Testis (tissue), 2 donors: ENCODE results near the gene EXOC6.

Experiments used
- POLR2A ChIP-seq: fragments of 450-650 bp; IDR thresholded peaks from one replicate; pipeline ENCODE4 v1.6.1; 2017; ENCODE audit warnings: antibody characterized with exemption, mild to moderate bottlenecking, moderate library complexity
- TF ChIP-seq, protein P1 (sequence below), 3 experiments: fragments of 450-650 bp in 2 of 3; fragments of 200-600 bp in 1 of 3; sonication (generic) in 1 of 3; IDR thresholded peaks; one replicate each; pipeline ENCODE4 v1.5.1; 2016 to 2019; ENCODE audit warnings: antibody characterized with exemption in 3 of 3, mild to moderate bottlenecking in 2 of 3, moderate library complexity in 1 of 3

DNA sequence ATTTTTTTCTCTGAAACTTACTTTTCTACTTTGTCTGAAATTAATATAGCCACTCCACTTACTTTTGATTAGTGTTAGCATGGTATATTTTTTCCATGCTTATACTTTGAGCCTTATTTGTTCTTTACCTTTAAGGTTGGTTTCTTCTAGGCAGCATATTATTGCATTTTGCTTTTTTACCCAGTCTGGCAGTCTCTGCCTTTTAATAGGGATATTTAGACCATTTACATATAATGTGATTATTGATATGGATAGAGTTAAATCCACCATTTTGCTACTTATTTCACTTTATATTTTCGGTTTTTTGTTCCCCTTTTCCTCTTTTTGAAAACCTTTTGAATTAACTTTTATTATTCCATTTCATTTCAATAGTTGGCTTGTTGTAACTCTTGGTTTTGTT lies 255.6 kb downstream of the EXOC6 start:
- TF ChIP-seq POLR2A = no peak
- TF ChIP-seq, protein P1, sequence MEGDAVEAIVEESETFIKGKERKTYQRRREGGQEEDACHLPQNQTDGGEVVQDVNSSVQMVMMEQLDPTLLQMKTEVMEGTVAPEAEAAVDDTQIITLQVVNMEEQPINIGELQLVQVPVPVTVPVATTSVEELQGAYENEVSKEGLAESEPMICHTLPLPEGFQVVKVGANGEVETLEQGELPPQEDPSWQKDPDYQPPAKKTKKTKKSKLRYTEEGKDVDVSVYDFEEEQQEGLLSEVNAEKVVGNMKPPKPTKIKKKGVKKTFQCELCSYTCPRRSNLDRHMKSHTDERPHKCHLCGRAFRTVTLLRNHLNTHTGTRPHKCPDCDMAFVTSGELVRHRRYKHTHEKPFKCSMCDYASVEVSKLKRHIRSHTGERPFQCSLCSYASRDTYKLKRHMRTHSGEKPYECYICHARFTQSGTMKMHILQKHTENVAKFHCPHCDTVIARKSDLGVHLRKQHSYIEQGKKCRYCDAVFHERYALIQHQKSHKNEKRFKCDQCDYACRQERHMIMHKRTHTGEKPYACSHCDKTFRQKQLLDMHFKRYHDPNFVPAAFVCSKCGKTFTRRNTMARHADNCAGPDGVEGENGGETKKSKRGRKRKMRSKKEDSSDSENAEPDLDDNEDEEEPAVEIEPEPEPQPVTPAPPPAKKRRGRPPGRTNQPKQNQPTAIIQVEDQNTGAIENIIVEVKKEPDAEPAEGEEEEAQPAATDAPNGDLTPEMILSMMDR (IDR thresholded peaks at IDR 0.05) = no peak
